H1 (cell line): ENCODE results near the gene PEX14. TPM values are rescaled to one million over a fixed set of nuclear protein-coding genes. Genes with fewer than 3 reads are reported as not detected.

Experiments used
- CTCF ChIA-PET: fragments of 300-600 bp; sonication (Branson Sonifier 250); formaldehyde crosslinking; loops from one replicate; lab custom pipeline; 2021; ENCODE audit not compliant: partially characterized antibody; lab: Charles Lee
- POLR2A ChIA-PET: fragments of 300-600 bp; sonication (Branson Sonifier 250); formaldehyde crosslinking; loops from one replicate; lab custom pipeline; 2021; ENCODE audit warnings: inconsistent platforms; ENCODE audit not compliant: partially characterized antibody; lab: Charles Lee
- DNase-seq, 2 experiments: peaks; one replicate each; pipeline versions ENCODE4 v3.0.0 to v3.0.0-alpha.2; 2010 to 2022; ENCODE audit warnings: low spot score in 2 of 2, low read depth in 1 of 2, mixed read lengths in 1 of 2
- FAIRE-seq: peaks from 2 replicates; lab custom pipeline; 2011; peaks lifted over from hg19 to GRCh38; lab: Jason Lieb, UNC
- H2AFZ ChIP-seq: 2 replicates; pipeline ENCODE4 v1.8.1; 2012; ENCODE audit warnings: low read length, inconsistent platforms
- H2AK5ac ChIP-seq: 2 replicates; pipeline ENCODE4 v1.6.1; 2013; ENCODE audit warnings: low read depth, low read length
- H2BK120ac ChIP-seq: replicated peaks from 2 replicates; pipeline ENCODE3; 2013; ENCODE audit warnings: low read depth, low read length, inconsistent platforms
- H2BK12ac ChIP-seq: 2 replicates; pipeline ENCODE4 v1.6.1; 2013; ENCODE audit warnings: low read depth, low read length
- H2BK15ac ChIP-seq: 2 replicates; pipeline ENCODE4 v1.6.1; 2013; ENCODE audit warnings: low read length
- H2BK20ac ChIP-seq: 2 replicates; pipeline ENCODE4 v1.6.1; 2013; ENCODE audit warnings: low read length
- H2BK5ac ChIP-seq: 2 replicates; pipeline ENCODE4 v1.6.1; 2013; ENCODE audit warnings: low read depth, low read length
- H3K14ac ChIP-seq: 2 replicates; pipeline ENCODE4 v1.6.1; 2013; ENCODE audit warnings: inconsistent platforms; ENCODE audit not compliant: insufficient read length
- H3K18ac ChIP-seq: 2 replicates; pipeline ENCODE4 v1.6.1; 2013; ENCODE audit warnings: low read length; ENCODE audit errors: extremely low read depth
- H3K23ac ChIP-seq: 2 replicates; pipeline ENCODE4 v1.6.1; 2013; ENCODE audit warnings: inconsistent platforms; ENCODE audit not compliant: insufficient read length
- H3K23me2 ChIP-seq: 2 replicates; pipeline ENCODE4 v1.6.1; 2013; ENCODE audit warnings: low read depth, low read length
- H3K27ac ChIP-seq: 2 replicates; pipeline ENCODE4 v1.6.1; 2011; ENCODE audit warnings: low read depth, low read length, inconsistent platforms
- H3K27me3 ChIP-seq, 4 experiments: replicated peaks in 1 of 4; 1 replicate in 1 of 4; 2 replicates in 3 of 4; pipeline versions ENCODE4 v1.6.1 to v1.8.1; 2011 to 2013; ENCODE audit warnings: low read length in 3 of 4, mild to moderate bottlenecking in 3 of 4, inconsistent platforms in 2 of 4, mixed read lengths in 2 of 4, moderate library complexity in 1 of 4; ENCODE audit not compliant: control insufficient read depth in 3 of 4, insufficient read depth in 3 of 4; ENCODE audit errors: extremely low read depth in 1 of 4
- H3K36me3 ChIP-seq, 4 experiments: 2 replicates each; pipeline versions ENCODE4 v1.6.1 to v1.8.1; 2011 to 2013; ENCODE audit warnings: mild to moderate bottlenecking in 4 of 4, low read length in 3 of 4, moderate library complexity in 2 of 4, control low read depth in 1 of 4, inconsistent platforms in 1 of 4; ENCODE audit not compliant: insufficient read depth in 4 of 4, control insufficient read depth in 2 of 4
- H3K4ac ChIP-seq: replicated peaks from 2 replicates; pipeline ENCODE3; 2013; ENCODE audit warnings: low read length, low read depth, mixed read lengths, inconsistent platforms; ENCODE audit not compliant: insufficient read length
- H3K4me1 ChIP-seq, 4 experiments: replicated peaks in 1 of 4; 1 replicate in 1 of 4; 2 replicates in 3 of 4; pipeline versions ENCODE4 v1.6.1 to v1.8.1; 2011 to 2013; ENCODE audit warnings: low read length in 3 of 4, inconsistent platforms in 2 of 4, mixed read lengths in 1 of 4; ENCODE audit not compliant: insufficient read depth in 4 of 4, control insufficient read depth in 3 of 4
- H3K4me2 ChIP-seq, 2 experiments: 2 replicates each; pipeline versions ENCODE4 v1.6.1 to v1.8.1; 2011 to 2013; ENCODE audit warnings: low read depth in 2 of 2, low read length in 2 of 2, control low read depth in 1 of 2, inconsistent platforms in 1 of 2, mild to moderate bottlenecking in 1 of 2; ENCODE audit not compliant: insufficient read depth in 1 of 2
- H3K4me3 ChIP-seq, 4 experiments: fragments of 200-600, 300-600 bp in 1 of 4; sonication (generic), shearing (Covaris generic), sonication (Bioruptor Twin) in 1 of 4; 2 replicates each; pipeline versions ENCODE4 v1.5.1 to v1.8.1; 2011 to 2016; ENCODE audit warnings: low read length in 4 of 4, low read depth in 3 of 4, control low read depth in 2 of 4, inconsistent platforms in 2 of 4, mild to moderate bottlenecking in 2 of 4, mixed read lengths in 1 of 4, moderate library complexity in 1 of 4; ENCODE audit not compliant: insufficient read depth in 2 of 4; ENCODE audit errors: extremely low read depth in 1 of 4
- H3K56ac ChIP-seq: replicated peaks from 2 replicates; pipeline ENCODE3; 2013; ENCODE audit warnings: low read depth, mild to moderate bottlenecking, mixed read lengths, low read length, inconsistent platforms; ENCODE audit not compliant: insufficient read length
- H3K79me1 ChIP-seq: 2 replicates; pipeline ENCODE4 v1.6.1; 2013; ENCODE audit warnings: low read depth, low read length, control low read depth
- H3K79me2 ChIP-seq, 2 experiments: 2 replicates each; pipeline versions ENCODE4 v1.6.1 to v1.8.1; 2012 to 2013; ENCODE audit warnings: low read length in 2 of 2, mild to moderate bottlenecking in 2 of 2, inconsistent platforms in 1 of 2; ENCODE audit not compliant: insufficient read depth in 2 of 2, control insufficient read depth in 1 of 2
- H3K9ac ChIP-seq, 4 experiments: replicated peaks in 1 of 4; 1 replicate in 1 of 4; 2 replicates in 3 of 4; pipeline versions ENCODE4 v1.6.1 to v1.8.1; 2011 to 2013; ENCODE audit warnings: low read depth in 3 of 4, low read length in 3 of 4, control low read depth in 2 of 4, mild to moderate bottlenecking in 2 of 4, moderate library complexity in 2 of 4, inconsistent platforms in 1 of 4; ENCODE audit errors: extremely low read depth in 1 of 4
- H3K9me3 ChIP-seq, 2 experiments: 2 replicates each; pipeline versions ENCODE4 v1.6.1 to v1.8.1; 2012 to 2013; ENCODE audit warnings: mild to moderate bottlenecking in 2 of 2, moderate library complexity in 2 of 2, control low read depth in 1 of 2, inconsistent platforms in 1 of 2, low read depth in 1 of 2, low read length in 1 of 2, mixed read lengths in 1 of 2; ENCODE audit not compliant: insufficient read depth in 2 of 2
- H4K20me1 ChIP-seq, 2 experiments: replicated peaks in 1 of 2; 2 replicates each; pipeline versions ENCODE3 to v1.8.1; 2011 to 2013; ENCODE audit warnings: inconsistent platforms in 2 of 2, low read length in 2 of 2, mild to moderate bottlenecking in 1 of 2; ENCODE audit not compliant: insufficient read depth in 2 of 2, control insufficient read depth in 1 of 2
- H4K5ac ChIP-seq: 2 replicates; pipeline ENCODE4 v1.6.1; 2013; ENCODE audit warnings: low read length, low read depth, mixed read lengths, inconsistent platforms; ENCODE audit not compliant: insufficient read length
- H4K8ac ChIP-seq: 2 replicates; pipeline ENCODE4 v1.8.0; 2013; ENCODE audit warnings: mild to moderate bottlenecking, moderate library complexity, low read length, inconsistent platforms; ENCODE audit not compliant: insufficient read depth; ENCODE audit errors: extremely low read depth
- H4K91ac ChIP-seq: replicated peaks from 2 replicates; pipeline ENCODE3; 2013; ENCODE audit warnings: low read length, mixed read lengths, inconsistent platforms; ENCODE audit not compliant: insufficient read length
- GTF2F1 ChIP-seq: IDR thresholded peaks from 2 replicates; pipeline ENCODE4 v1.6.1; 2012; ENCODE audit warnings: low read depth, low read length, improper control_type of control experiment, borderline replicate concordance
- PHF8 ChIP-seq: fragments of 200-600 bp; sonication (generic); conservative IDR thresholded peaks from 2 replicates; pipeline ENCODE4 v1.7.1; 2012; ENCODE audit warnings: low read depth, mild to moderate bottlenecking, inconsistent platforms, low read length, moderate library complexity
- SIN3A ChIP-seq, 2 experiments: IDR thresholded peaks in 1 of 2; conservative IDR thresholded peaks in 1 of 2; 2 replicates each; pipeline ENCODE4 v1.6.1; 2011 to 2012; ENCODE audit warnings: low read length in 2 of 2, improper control_type of control experiment in 1 of 2, low read depth in 1 of 2, mild to moderate bottlenecking in 1 of 2
- SP2 ChIP-seq: IDR thresholded peaks from 2 replicates; pipeline ENCODE4 v1.6.1; 2012; ENCODE audit warnings: mild to moderate bottlenecking, low read length, inconsistent platforms
- WGBS, 2 experiments: shearing (Covaris generic) in 1 of 2; methylation state at CpG; one replicate each; pipeline versions ENCODE4 v1.1.6 to v1.1.7; 2013 to 2015; ENCODE audit warnings: low lambda C conversion rate in 2 of 2, mixed read lengths in 2 of 2, inconsistent platforms in 1 of 2, low coverage in 1 of 2, missing lambda C conversion rate in 1 of 2; ENCODE audit not compliant: insufficient replicate concordance in 2 of 2, insufficient coverage in 1 of 2, insufficient read length in 1 of 2; ENCODE audit errors: extremely low coverage in 1 of 2, missing lambda C conversion rate in 1 of 2; 5-methylcytosine and 5-hydroxymethylcytosine counted together
- polyA plus RNA-seq, 7 experiments: library from polyadenylated mRNA; depleted of rRNA in 3 of 7; stranded (reverse) in 5 of 7; unstranded in 2 of 7; fragments of >200 nt in 5 of 7; fragments of 200-250 nt in 2 of 7; gene quantifications; 1 replicate in 5 of 7; 2 replicates in 1 of 7; 4 replicates in 1 of 7; pipeline versions ENCODE4 v1.2.1 to v1.2.3, GENCODE V29; 2011 to 2013; ENCODE audit warnings: missing spikeins in 2 of 7, mixed read lengths in 2 of 7
- total RNA-seq: library from RNA; stranded (reverse); fragmentation: NEBNext Ultra II Directional; extraction: Animal tissue kit (Norgen Biotek cat#: 25700); gene quantifications from 2 replicates; pipeline ENCODE4 v1.2.1, GENCODE V29; 2021

Gene PEX14
- total and polyA plus RNA-seq, 2 of the 8 experiments (the other 6 are each of a cell fraction or from before 2014, with no cell fraction given), result 13.0 to 19.8 TPM

GRCh38 chr1:10532362-10532761, 57.6 kb downstream of the PEX14 start:
- Histone ChIP-seq H3K9ac (no peak overlapping the region), H2BK20ac (no peak overlapping the region), H3K18ac (no peak overlapping the region), H2BK120ac (no peak overlapping the region), H3K14ac (no peak overlapping the region), H3K56ac (no peak overlapping the region), H4K8ac (no peak overlapping the region), H2AFZ (no peak overlapping the region), H3K36me3 (peaks cover 0 to 4% (median 0%) of the 10 kb centered on the region in 4 experiments; a peak in 1 of 8 replicates), H3K27me3 (0 out of 7 replicates have a peak, but pooled peaks cover 0 to 1% (median 0%) of the 10 kb centered on the region in 4 experiments), H3K79me2 (peaks cover 0 to 23% of the 10 kb centered on the region in 2 experiments; a peak in 3 of 4 replicates), H2BK12ac (no peak overlapping the region), H3K23me2 (peaks cover 3% of the 10 kb centered on the region; the same call in 1 of the 2 replicates), H4K5ac (no peak overlapping the region), H2BK15ac (no peak overlapping the region), H4K91ac (no peak overlapping the region), H3K27ac (no peak overlapping the region), H3K4me1 (peaks cover 13 to 34% (median 26%) of the 10 kb centered on the region in 4 experiments), H3K9me3 (no peaks in the 10 kb centered on the region), H2AK5ac (no peak overlapping the region), H3K4me3 (no peak overlapping the region), H2BK5ac (no peak overlapping the region), H3K79me1 (no peaks in the 10 kb centered on the region; the same call in 1 of the 2 replicates), H3K23ac (no peak overlapping the region), H3K4ac (no peak overlapping the region), H4K20me1 (peaks cover 0 to 2% of the 10 kb centered on the region in 2 experiments), H3K4me2 (peak overlapping the region in 1 of 2 experiments; percentile 12; a peak in 1 of 4 replicates)
- FAIRE-seq (no peak), DNase-seq (no peak)
- POLR2A ChIA-PET, result interaction anchor here (1.0 kb wide), 1 partner anchor 12 kb away, joined by 3 read pairs; no protein-coding TSS in a partner anchor
- WGBS, 2 experiments, result 85% methylated on average over 8 of the region's 8 CpGs; no CpG with 5 or more reads in 1 of the 2 experiments
- CTCF ChIA-PET, result interaction anchor here (0.6 to 1.0 kb wide), 2 partner anchors 30 to 39 kb away, joined by 4 read pairs; no protein-coding TSS in a partner anchor
- TF ChIP-seq GTF2F1 (no peak), PHF8 (no peak), SIN3A (conservative IDR thresholded peaks at IDR 0.05 in 1 of 2, IDR thresholded peaks at IDR 0.05 in 1 of 2; ENCODE audit: low read depth in 1 of 2, low read length in 2 of 2) (no peak), SP2 (no peak)
